Brain microvascular endothelial cell (primary cell): ENCODE results near the gene LYPD5.

Source experiments
- DNase-seq: peaks from one replicate; pipeline ENCODE4 v3.0.0-alpha.2; 2020
- H3K27ac ChIP-seq: fragments of 250-450 bp; sonication (Bioruptor Pico); 2 replicates; pipeline ENCODE4 v1.5.1; 2020; ENCODE audit warnings: mild to moderate bottlenecking, moderate library complexity
- H3K27me3 ChIP-seq: fragments of 250-450 bp; sonication (Bioruptor Pico); replicated peaks from 2 replicates; pipeline ENCODE4 v1.5.1; 2020; ENCODE audit warnings: mild to moderate bottlenecking
- H3K36me3 ChIP-seq: fragments of 250-450 bp; sonication (Bioruptor Pico); replicated peaks from 2 replicates; pipeline ENCODE4 v1.5.1; 2020; ENCODE audit warnings: mild to moderate bottlenecking
- H3K4me3 ChIP-seq: 2 replicates; pipeline ENCODE4 v1.5.1; 2011; ENCODE audit warnings: low read depth, mild to moderate bottlenecking, control low read depth, low read length, moderate library complexity
- CTCF ChIP-seq: IDR thresholded peaks from 2 replicates; pipeline ENCODE4 v1.5.1; 2011; ENCODE audit warnings: low read depth, mild to moderate bottlenecking, moderate library complexity, low read length, control low read depth, inconsistent platforms; ENCODE audit errors: missing control alignments
- in situ Hi-C: cut with HindIII; loops from 2 replicates; pipeline ENCODE4 v1.10.0; 2017; ENCODE audit warnings: low sequenced_read_pairs, low pct_ligation_motif_present

The LYPD5 gene

GRCh38 chr19:43802216-43802951 is at the start of gene LYPD5:
Gene LYPD5, minus strand, starts transcription at chr19:43802447. Its CDS starts 67 bp downstream, at chr19:43802380.
- no peak for DNase-seq
- TF ChIP-seq CTCF, result no peak
- Histone ChIP-seq H3K27ac (no peak within 1 kb of the TSS), H3K4me3 (no peak within 1 kb of the TSS), H3K27me3 (no peaks in the 10 kb centered on the region), H3K36me3 (no peaks in the 10 kb centered on the region)
- in situ Hi-C loops, result no loop called here

DNA sequence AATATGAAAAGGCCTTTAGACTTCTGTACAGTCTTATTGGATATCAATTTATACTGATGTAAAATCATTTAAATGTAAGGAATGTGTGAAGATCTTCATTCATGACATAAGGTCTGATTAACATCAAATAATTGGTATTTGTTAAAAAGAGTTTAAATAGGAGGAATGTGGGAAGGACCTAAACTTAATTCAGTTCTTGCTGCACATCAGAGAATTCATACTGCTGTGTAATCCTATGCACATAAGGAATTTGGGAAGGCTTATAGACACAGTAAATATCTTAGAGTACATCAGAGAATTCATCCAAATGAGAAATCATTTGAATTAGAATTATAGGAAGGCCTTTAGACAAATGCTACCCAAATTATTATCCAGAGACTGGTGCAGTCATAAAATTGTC is 46.6 kb upstream of the LYPD5 start:
- in situ Hi-C loops, result no loop called here
- H3K4me3 ChIP-seq, result no peak overlapping the region
- H3K36me3 ChIP-seq, result peaks cover 22% of the 10 kb centered on the region
- no peaks in the 10 kb centered on the region for H3K27me3 ChIP-seq
- TF ChIP-seq CTCF, result no peak
- no peak for DNase-seq
- H3K27ac ChIP-seq, result no peak overlapping the region

DNA sequence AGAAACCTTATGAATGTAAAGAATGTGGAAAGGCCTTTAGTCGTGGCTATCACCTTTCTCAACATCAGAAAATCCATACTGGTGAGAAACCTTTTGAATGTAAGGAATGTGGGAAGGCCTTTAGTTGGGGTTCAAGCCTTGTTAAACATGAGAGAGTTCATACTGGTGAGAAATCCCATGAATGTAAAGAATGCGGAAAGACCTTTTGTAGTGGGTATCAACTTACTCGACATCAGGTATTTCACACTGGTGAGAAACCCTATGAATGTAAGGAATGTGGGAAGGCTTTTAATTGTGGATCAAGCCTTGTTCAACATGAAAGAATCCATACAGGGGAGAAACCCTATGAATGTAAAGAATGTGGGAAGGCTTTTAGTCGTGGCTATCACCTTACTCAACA is 45.6 kb upstream of the LYPD5 start:
- TF ChIP-seq CTCF, result no peak
- no peak overlapping the region for H3K27ac ChIP-seq
- no peak overlapping the region for H3K4me3 ChIP-seq
- DNase-seq, result no peak
- H3K27me3 ChIP-seq, result no peaks in the 10 kb centered on the region
- H3K36me3 ChIP-seq, result peaks cover 26% of the 10 kb centered on the region
- in situ Hi-C loops, result no loop called here

GRCh38 chr19:43847246-43847645 is 45.0 kb upstream of the LYPD5 start:
- Histone ChIP-seq H3K36me3 (peaks cover 32% of the 10 kb centered on the region), H3K27me3 (no peaks in the 10 kb centered on the region), H3K4me3 (no peak overlapping the region), H3K27ac (no peak overlapping the region)
- in situ Hi-C loops, result no loop called here
- TF ChIP-seq CTCF, result no peak
- no peak for DNase-seq

- in situ Hi-C loops, result no loop called here
- H3K27ac ChIP-seq, result no peak overlapping the region
- no peak for TF ChIP-seq CTCF
- H3K36me3 ChIP-seq, result peaks cover 50% of the 10 kb centered on the region
- no peaks in the 10 kb centered on the region for H3K27me3 ChIP-seq
- H3K4me3 ChIP-seq, result no peak overlapping the region
- no peak for DNase-seq
Observed at GRCh38 chr19:43842007-43842406, 39.8 kb upstream of the LYPD5 start.

DNA sequence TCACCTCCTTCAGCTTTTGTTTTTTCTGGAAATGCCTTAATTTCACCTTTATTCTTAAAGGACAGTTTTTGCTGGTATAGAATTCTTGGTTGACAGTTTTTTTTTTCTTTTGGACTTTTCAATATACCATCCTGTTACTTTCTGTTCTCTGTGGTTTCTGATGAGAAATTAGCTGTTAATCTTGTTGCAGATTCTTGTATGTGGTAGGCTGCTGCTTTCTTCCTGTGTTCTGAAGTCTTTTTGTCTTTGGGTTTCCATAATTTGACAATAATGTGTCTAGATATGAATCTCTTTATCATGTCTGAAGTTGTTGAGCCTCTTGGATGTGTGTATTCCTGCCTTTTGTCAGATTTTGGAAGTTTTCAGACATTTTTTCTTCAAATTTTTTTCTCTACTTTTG is 36.9 kb upstream of the LYPD5 start:
- Histone ChIP-seq H3K27me3 (no peaks in the 10 kb centered on the region), H3K4me3 (no peak overlapping the region), H3K36me3 (peaks cover 65% of the 10 kb centered on the region), H3K27ac (no peak overlapping the region)
- in situ Hi-C loops, result no loop called here
- no peak for TF ChIP-seq CTCF
- no peak for DNase-seq
